ENCODE data around the gene ADGRL3. TPM values are rescaled to one million over a fixed set of nuclear protein-coding genes. Genes with fewer than 3 reads are reported as not detected.

The ADGRL3 gene
- total and polyA plus RNA-seq, 7 donors = 0.06 to 2.8 (median 0.42) TPM

- Histone ChIP-seq H3K4me1 (no peaks in the 10 kb centered on the region), H3K9me3 (no peaks in the 10 kb centered on the region), H3K27me3 (ENCODE audit: insufficient read depth in 3 of 3, low read length in 2 of 3) (no peaks in the 10 kb centered on the region), H3K4me3 (no peak overlapping the region), H3K36me3 (ENCODE audit: insufficient read depth in 1 of 2, low read depth in 1 of 2) (no peaks in the 10 kb centered on the region), H3K27ac (no peak overlapping the region)
- intact Hi-C loops (cut with DNase I) = no loop called here
- DNase-seq = no peak
- no peak for ATAC-seq
- TF ChIP-seq, protein P1, sequence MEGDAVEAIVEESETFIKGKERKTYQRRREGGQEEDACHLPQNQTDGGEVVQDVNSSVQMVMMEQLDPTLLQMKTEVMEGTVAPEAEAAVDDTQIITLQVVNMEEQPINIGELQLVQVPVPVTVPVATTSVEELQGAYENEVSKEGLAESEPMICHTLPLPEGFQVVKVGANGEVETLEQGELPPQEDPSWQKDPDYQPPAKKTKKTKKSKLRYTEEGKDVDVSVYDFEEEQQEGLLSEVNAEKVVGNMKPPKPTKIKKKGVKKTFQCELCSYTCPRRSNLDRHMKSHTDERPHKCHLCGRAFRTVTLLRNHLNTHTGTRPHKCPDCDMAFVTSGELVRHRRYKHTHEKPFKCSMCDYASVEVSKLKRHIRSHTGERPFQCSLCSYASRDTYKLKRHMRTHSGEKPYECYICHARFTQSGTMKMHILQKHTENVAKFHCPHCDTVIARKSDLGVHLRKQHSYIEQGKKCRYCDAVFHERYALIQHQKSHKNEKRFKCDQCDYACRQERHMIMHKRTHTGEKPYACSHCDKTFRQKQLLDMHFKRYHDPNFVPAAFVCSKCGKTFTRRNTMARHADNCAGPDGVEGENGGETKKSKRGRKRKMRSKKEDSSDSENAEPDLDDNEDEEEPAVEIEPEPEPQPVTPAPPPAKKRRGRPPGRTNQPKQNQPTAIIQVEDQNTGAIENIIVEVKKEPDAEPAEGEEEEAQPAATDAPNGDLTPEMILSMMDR (IDR thresholded peaks at IDR 0.05) = no peak
- 81 to 83% (median 81%) methylated on average over 1 of the region's 1 CpG for WGBS, 3 donors
These were observed 570.3 kb downstream of the ADGRL3 start for GRCh38 chr4:61770456-61770855.

GRCh38 chr4:61771056-61771455, 570.9 kb downstream of the ADGRL3 start:
- Histone ChIP-seq H3K27me3 (ENCODE audit: insufficient read depth in 3 of 3, low read length in 2 of 3) (no peaks in the 10 kb centered on the region), H3K4me1 (no peaks in the 10 kb centered on the region), H3K4me3 (no peak overlapping the region), H3K9me3 (no peaks in the 10 kb centered on the region), H3K27ac (no peak overlapping the region), H3K36me3 (ENCODE audit: insufficient read depth in 1 of 2, low read depth in 1 of 2) (no peaks in the 10 kb centered on the region)
- ATAC-seq = no peak
- no peak for DNase-seq
- WGBS, 3 donors = 38 to 84% (median 50%) methylated on average over 1 of the region's 1 CpG
- intact Hi-C loops (cut with DNase I) = no loop called here
- TF ChIP-seq, protein P1 (IDR thresholded peaks at IDR 0.05) = no peak

DNA sequence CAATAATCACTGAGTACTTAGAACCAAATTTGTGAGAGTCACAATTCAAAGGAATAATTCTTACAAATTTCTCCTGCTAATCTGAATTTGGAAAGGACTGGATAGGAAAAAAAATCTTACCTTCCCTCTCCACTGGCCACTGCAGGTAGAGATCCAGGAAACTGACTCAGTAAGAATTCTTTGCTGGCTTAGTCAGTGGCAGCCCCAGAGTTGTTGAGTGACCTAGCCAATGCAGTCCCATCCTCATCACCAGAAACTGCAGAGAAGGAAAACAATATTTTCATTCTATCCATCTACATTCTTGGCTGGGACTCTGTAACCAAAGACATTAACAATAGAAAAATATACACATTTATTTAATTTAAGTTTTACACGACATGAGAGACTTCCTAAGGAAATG, 572.0 kb downstream of the ADGRL3 start:
- TF ChIP-seq, protein P1 (IDR thresholded peaks at IDR 0.05) = no peak
- Histone ChIP-seq H3K27ac (no peak overlapping the region), H3K9me3 (no peaks in the 10 kb centered on the region), H3K36me3 (ENCODE audit: insufficient read depth in 1 of 2, low read depth in 1 of 2) (no peaks in the 10 kb centered on the region), H3K4me1 (no peaks in the 10 kb centered on the region), H3K4me3 (no peak overlapping the region), H3K27me3 (ENCODE audit: insufficient read depth in 3 of 3, low read length in 2 of 3) (no peaks in the 10 kb centered on the region)
- DNase-seq (no peak), ATAC-seq (no peak)
- 48 to 69% (median 50%) methylated on average over 1 of the region's 1 CpG for WGBS, 3 donors
- intact Hi-C loops (cut with DNase I) = no loop called here

GRCh38 chr4:61773655-61774245, 573.6 kb downstream of the ADGRL3 start:
- intact Hi-C loops (cut with DNase I) = no loop called here
- ATAC-seq = no peak
- no peaks in the 10 kb centered on the region for H3K36me3 ChIP-seq (ENCODE audit: insufficient read depth in 1 of 2, low read depth in 1 of 2)
- no peak overlapping the region for H3K4me3 ChIP-seq
- H3K9me3 ChIP-seq = no peaks in the 10 kb centered on the region
- no peak for DNase-seq
- H3K4me1 ChIP-seq = no peaks in the 10 kb centered on the region
- no peaks in the 10 kb centered on the region for H3K27me3 ChIP-seq (ENCODE audit: insufficient read depth in 3 of 3, low read length in 2 of 3)
- TF ChIP-seq, protein P1 (IDR thresholded peaks at IDR 0.05) = no peak
- H3K27ac ChIP-seq = no peak overlapping the region
- WGBS, 3 donors = 62 to 65% (median 65%) methylated on average over 7 of the region's 7 CpGs

DNA sequence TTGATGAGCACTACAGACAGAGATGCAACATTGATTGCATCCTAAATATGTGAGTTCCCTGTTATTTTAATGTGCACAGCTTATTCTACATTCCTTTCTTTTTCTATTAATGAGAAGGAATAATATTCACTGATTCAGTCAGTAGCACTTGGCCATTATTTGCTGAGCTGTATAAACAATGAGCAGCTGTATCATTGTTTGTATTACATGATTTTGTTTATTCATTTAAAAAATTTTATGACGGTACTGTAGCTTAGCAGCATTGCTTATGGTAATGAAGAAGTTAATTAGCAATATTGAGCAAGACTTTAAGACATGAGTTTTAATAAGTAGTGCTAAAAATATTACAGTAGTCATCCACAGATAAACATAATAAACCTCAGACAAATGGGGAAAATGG, 582.0 kb downstream of the ADGRL3 start:
- DNase-seq (no peak), ATAC-seq (no peak)
- no peak overlapping the region for H3K27ac ChIP-seq
- TF ChIP-seq, protein P1 (IDR thresholded peaks at IDR 0.05) = no peak
- H3K4me1 ChIP-seq = no peaks in the 10 kb centered on the region
- H3K36me3 ChIP-seq (ENCODE audit: insufficient read depth in 1 of 2, low read depth in 1 of 2) = no peaks in the 10 kb centered on the region
- no peaks in the 10 kb centered on the region for H3K27me3 ChIP-seq (ENCODE audit: insufficient read depth in 3 of 3, low read length in 2 of 3)
- H3K4me3 ChIP-seq = no peak overlapping the region
- intact Hi-C loops (cut with DNase I) = no loop called here
- 61 to 82% (median 72%) methylated on average over 1 of the region's 1 CpG for WGBS, 3 donors
- H3K9me3 ChIP-seq = no peaks in the 10 kb centered on the region

All from psoas muscle (tissue), 8 donors.